IMR-90 (cell line): ENCODE data around the gene MICALL2. TPM values are rescaled to one million over a fixed set of nuclear protein-coding genes. Genes with fewer than 3 reads are reported as not detected.

Experiments
- ATAC-seq: fragments of 200-7000 bp; cut with Tn5 transposase; 2 replicates; pipeline ENCODE4 v1.9.1; 2020; ENCODE audit warnings: low read depth, mild to moderate bottlenecking, moderate library complexity
- BruUV-seq: library from RNA; stranded (reverse); fragments of 400-500 nt; replicated peaks from 2 replicates; lab custom pipeline; 2021; lab: Mats Ljungman, UMichigan
- CTCF ChIA-PET: fragments of 300-600 bp; formaldehyde crosslinking; extraction: SDS; loops from one replicate; lab custom pipeline; 2021; ENCODE audit warnings: antibody characterized with exemption; lab: Yijun Ruan, JAX
- POLR2A ChIA-PET: fragments of 300-600 bp; sonication (Branson Sonifier 250); formaldehyde crosslinking; loops from one replicate; lab custom pipeline; 2022; ENCODE audit warnings: antibody characterized with exemption; ENCODE audit not compliant: unreplicated experiment; lab: Charles Lee
- DNase-seq: peaks from one replicate; pipeline ENCODE4 v3.0.0; 2013
- H2AFZ ChIP-seq: replicated peaks from 2 replicates; pipeline ENCODE3; 2013; ENCODE audit warnings: low read length, mild to moderate bottlenecking; ENCODE audit not compliant: poor library complexity
- H2AK5ac ChIP-seq: 2 replicates; pipeline ENCODE4 v1.6.1; 2013; ENCODE audit warnings: low read depth, low read length, inconsistent platforms
- H2AK9ac ChIP-seq: replicated peaks from 2 replicates; pipeline ENCODE3; 2013; ENCODE audit warnings: mild to moderate bottlenecking, low read depth, low read length, moderate library complexity; ENCODE audit not compliant: poor library complexity
- H2BK120ac ChIP-seq: 2 replicates; pipeline ENCODE4 v1.6.1; 2013; ENCODE audit warnings: low read depth, low read length, inconsistent platforms
- H2BK15ac ChIP-seq: 3 replicates; pipeline ENCODE4 v1.6.1; 2013; ENCODE audit warnings: low read depth, low read length, inconsistent platforms
- H2BK20ac ChIP-seq: 2 replicates; pipeline ENCODE4 v1.6.1; 2013; ENCODE audit warnings: low read depth, mild to moderate bottlenecking, inconsistent platforms, low read length, moderate library complexity
- H2BK5ac ChIP-seq: 2 replicates; pipeline ENCODE4 v1.6.1; 2013; ENCODE audit warnings: mild to moderate bottlenecking, low read depth, low read length, inconsistent platforms; ENCODE audit not compliant: poor library complexity, severe bottlenecking
- H3K14ac ChIP-seq: replicated peaks from 2 replicates; pipeline ENCODE4 v1.6.1; 2013; ENCODE audit warnings: low read depth, low read length, inconsistent platforms
- H3K18ac ChIP-seq: 2 replicates; pipeline ENCODE4 v1.6.1; 2013; ENCODE audit warnings: low read depth, low read length, control low read depth
- H3K23ac ChIP-seq: 2 replicates; pipeline ENCODE4 v1.6.1; 2013; ENCODE audit warnings: low read depth, low read length, inconsistent platforms
- H3K27ac ChIP-seq: 2 replicates; pipeline ENCODE4 v1.5.1; 2013; ENCODE audit warnings: mild to moderate bottlenecking, control low read depth, low read length; ENCODE audit not compliant: insufficient read depth
- H3K27me3 ChIP-seq: 2 replicates; pipeline ENCODE4 v1.6.1; 2013; ENCODE audit warnings: low read length; ENCODE audit not compliant: control insufficient read depth, insufficient read depth
- H3K36me3 ChIP-seq: 2 replicates; pipeline ENCODE4 v1.6.1; 2013; ENCODE audit warnings: low read length, mixed read lengths; ENCODE audit not compliant: control insufficient read depth, insufficient read depth
- H3K4ac ChIP-seq: 2 replicates; pipeline ENCODE4 v1.6.1; 2013; ENCODE audit warnings: low read depth, low read length, inconsistent platforms
- H3K4me1 ChIP-seq: 2 replicates; pipeline ENCODE4 v1.6.1; 2013; ENCODE audit warnings: low read length, mixed read lengths; ENCODE audit not compliant: control insufficient read depth, insufficient read depth
- H3K4me2 ChIP-seq: 2 replicates; pipeline ENCODE4 v1.6.1; 2013; ENCODE audit warnings: low read depth, mild to moderate bottlenecking, control low read depth, low read length, moderate library complexity
- H3K4me3 ChIP-seq: 2 replicates; pipeline ENCODE4 v1.5.1; 2013; ENCODE audit warnings: low read depth, mild to moderate bottlenecking, control low read depth, low read length, moderate library complexity; ENCODE audit not compliant: insufficient read depth
- H3K56ac ChIP-seq: 2 replicates; pipeline ENCODE4 v1.6.1; 2013; ENCODE audit warnings: low read length, inconsistent platforms; ENCODE audit not compliant: insufficient read depth; ENCODE audit errors: extremely low read depth
- H3K79me1 ChIP-seq, 2 experiments: 2 replicates each; pipeline ENCODE4 v1.6.1; 2013; ENCODE audit warnings: low read length in 2 of 2, inconsistent platforms in 1 of 2, low read depth in 1 of 2
- H3K9ac ChIP-seq: 2 replicates; pipeline ENCODE4 v1.6.1; 2013; ENCODE audit warnings: low read depth, low read length, control low read depth
- H3K9me1 ChIP-seq: 2 replicates; pipeline ENCODE4 v1.6.1; 2013; ENCODE audit warnings: low read length, inconsistent platforms; ENCODE audit not compliant: insufficient read depth
- H3K9me3 ChIP-seq: 2 replicates; pipeline ENCODE4 v1.6.1; 2013; ENCODE audit warnings: low read length; ENCODE audit not compliant: control insufficient read depth, insufficient read depth
- H4K20me1 ChIP-seq: 2 replicates; pipeline ENCODE4 v1.6.1; 2013; ENCODE audit warnings: low read length, inconsistent platforms; ENCODE audit not compliant: insufficient read depth
- H4K5ac ChIP-seq: 2 replicates; pipeline ENCODE4 v1.6.1; 2013; ENCODE audit warnings: mild to moderate bottlenecking, low read depth, low read length, control low read depth
- H4K8ac ChIP-seq, 2 experiments: 2 replicates each; pipeline ENCODE4 v1.6.1; 2013; ENCODE audit warnings: low read depth in 2 of 2, low read length in 2 of 2, control low read depth in 1 of 2, inconsistent platforms in 1 of 2
- H4K91ac ChIP-seq: 2 replicates; pipeline ENCODE4 v1.6.1; 2013; ENCODE audit warnings: low read depth, low read length, inconsistent platforms; ENCODE audit not compliant: insufficient read depth
- BHLHE40 ChIP-seq: fragments of 150-350 bp; IDR thresholded peaks from 2 replicates; pipeline ENCODE4 v1.6.1; 2016; ENCODE audit warnings: mild to moderate bottlenecking, low read depth, low read length
- CHD1 ChIP-seq: IDR thresholded peaks from 2 replicates; pipeline ENCODE4 v1.6.1; 2012; ENCODE audit warnings: low read depth, low read length, improper control_type of control experiment
- CTCF ChIP-seq: conservative IDR thresholded peaks from 2 replicates; pipeline ENCODE4 v1.5.1; 2012; ENCODE audit warnings: mild to moderate bottlenecking, low read depth, low read length, improper control_type of control experiment
- ELK1 ChIP-seq: fragments of 150-350 bp; IDR thresholded peaks from 2 replicates; pipeline ENCODE4 v1.6.1; 2016; ENCODE audit warnings: low read depth, mild to moderate bottlenecking, low read length, moderate library complexity, borderline replicate concordance
- FOS ChIP-seq: fragments of 150-350 bp; IDR thresholded peaks from 2 replicates; pipeline ENCODE4 v1.6.1; 2016; ENCODE audit warnings: low read depth, low read length
- MAFK ChIP-seq: IDR thresholded peaks from 2 replicates; pipeline ENCODE4 v1.6.1; 2012; ENCODE audit warnings: low read depth, low read length, improper control_type of control experiment
- MAZ ChIP-seq: IDR thresholded peaks from 2 replicates; pipeline ENCODE4 v1.6.1; 2012; ENCODE audit warnings: low read depth, mild to moderate bottlenecking, low read length, improper control_type of control experiment, moderate library complexity, borderline replicate concordance
- MXI1 ChIP-seq: IDR thresholded peaks from 2 replicates; pipeline ENCODE4 v1.6.1; 2012; ENCODE audit warnings: low read depth, mild to moderate bottlenecking, low read length, moderate library complexity, borderline replicate concordance
- NFE2L2 ChIP-seq: fragments of 150-350 bp; IDR thresholded peaks from 2 replicates; pipeline ENCODE4 v1.6.1; 2016; ENCODE audit warnings: low read depth, mild to moderate bottlenecking, low read length
- POLR2A ChIP-seq: IDR thresholded peaks from 2 replicates; pipeline ENCODE4 v1.6.1; 2012; ENCODE audit warnings: mild to moderate bottlenecking, low read depth, low read length
- SMC3 ChIP-seq: fragments of 150-350 bp; IDR thresholded peaks from 2 replicates; pipeline ENCODE4 v1.6.1; 2016; ENCODE audit warnings: low read depth, mild to moderate bottlenecking, antibody characterized with exemption, low read length, moderate library complexity
- USF2 ChIP-seq: fragments of 150-350 bp; IDR thresholded peaks from 2 replicates; pipeline ENCODE4 v1.6.1; 2017; ENCODE audit warnings: mild to moderate bottlenecking, antibody characterized with exemption, low read length, low read depth
- WGBS, 2 experiments: methylation state at CpG; one replicate each; pipeline versions ENCODE4 v1.1.5 to v1.1.7; 2013; ENCODE audit warnings: missing lambda C conversion rate in 2 of 2; ENCODE audit not compliant: insufficient read length in 1 of 2; ENCODE audit errors: extremely low coverage in 2 of 2; 5-methylcytosine and 5-hydroxymethylcytosine counted together
- dilution Hi-C: fragments of 300-500 bp; cut with HindIII; formaldehyde crosslinking; loops from one replicate; pipeline ENCODE4 v1.14.3; 2018; ENCODE audit warnings: low sequenced_read_pairs; ENCODE audit not compliant: unreplicated experiment
- in situ Hi-C: fragments of 300-500 bp; cut with MboI; formaldehyde crosslinking; loops from 3 replicates; pipeline ENCODE4 v1.14.3; 2019; ENCODE audit warnings: low sequenced_read_pairs, inconsistent platforms, mixed read lengths
- intact Hi-C: fragments of 100-400 bp; cut with micrococcal nuclease; formaldehyde crosslinking; loops from 2 replicates; pipeline ENCODE4 v1.10.0; 2022
- polyA plus RNA-seq, 3 experiments: library from polyadenylated mRNA; depleted of rRNA; stranded (reverse); fragments of >200 nt; gene quantifications; 2 replicates each; pipeline ENCODE4 v1.2.3, GENCODE V29; 2012; ENCODE audit warnings: low replicate concordance in 1 of 3
- total RNA-seq: library from RNA; depleted of rRNA; stranded (reverse); fragments of >200 nt; gene quantifications from 2 replicates; pipeline ENCODE4 v1.2.3, GENCODE V29; 2012

The MICALL2 gene
- total and polyA plus RNA-seq, 2 of the 4 experiments (the other 2 are of a cell fraction): 6.6 to 34.1 TPM

GRCh38 chr7:1430056-1430845 is 29.0 kb downstream of the MICALL2 start:
- peaks cover 10% of the 10 kb centered on the region; the same call in 1 of the 2 replicates for H4K20me1 ChIP-seq
- no peak overlapping the region for H2BK15ac ChIP-seq
- no peak for DNase-seq
- dilution Hi-C loops: no loop called here
- ChIA-PET POLR2A (no interaction called here), CTCF (interaction anchor here (0.6 kb wide), 1 partner anchor 502 kb away, joined by 6 read pairs; no protein-coding TSS in a partner anchor)
- intact Hi-C loops: no loop called here
- WGBS, 2 experiments: 71% methylated on average over 15 of the region's 32 CpGs; no CpG with 5 or more reads in 1 of the 2 experiments
- no peak overlapping the region for H3K14ac ChIP-seq
- H4K8ac ChIP-seq: no peak overlapping the region
- H3K36me3 ChIP-seq: peaks cover 3% of the 10 kb centered on the region; the same call in 1 of the 2 replicates
- no peak overlapping the region for H3K4me3 ChIP-seq
- H3K23ac ChIP-seq: no peak overlapping the region
- no peak overlapping the region for H3K27ac ChIP-seq
- no peak overlapping the region for H2BK5ac ChIP-seq
- no peak overlapping the region for H3K9ac ChIP-seq
- no peaks in the 10 kb centered on the region for H3K27me3 ChIP-seq
- no peaks in the 10 kb centered on the region for H3K9me3 ChIP-seq
- no peak overlapping the region for H3K4ac ChIP-seq
- H2AK5ac ChIP-seq: no peak overlapping the region
- H2AFZ ChIP-seq: peak overlapping the region; percentile 33
- no peaks in the 10 kb centered on the region for H3K79me1 ChIP-seq
- BruUV-seq: no TSS peak
- no peak overlapping the region for H2BK120ac ChIP-seq
- TF ChIP-seq MXI1: no peak
- TF ChIP-seq POLR2A: no peak
- no peak for TF ChIP-seq MAFK
- no peak for TF ChIP-seq BHLHE40
- TF ChIP-seq SMC3: no peak
- TF ChIP-seq MAZ: no peak
- TF ChIP-seq ELK1: no peak
- no peak for TF ChIP-seq USF2
- no peak for TF ChIP-seq CHD1
- no peak for TF ChIP-seq CTCF
- TF ChIP-seq FOS: no peak
- TF ChIP-seq NFE2L2: no peak
- no peak overlapping the region for H4K5ac ChIP-seq
- H4K91ac ChIP-seq: no peak overlapping the region
- in situ Hi-C loops: no loop called here
- H3K9me1 ChIP-seq: no peaks in the 10 kb centered on the region
- H2AK9ac ChIP-seq: no peak overlapping the region
- no peak overlapping the region for H2BK20ac ChIP-seq
- ATAC-seq: no peak
- no peak overlapping the region for H3K56ac ChIP-seq
- H3K4me2 ChIP-seq: no peak overlapping the region
- H3K4me1 ChIP-seq: no peaks in the 10 kb centered on the region
- no peak overlapping the region for H3K18ac ChIP-seq
